H1 (cell line): ENCODE results near the gene MBOAT1. TPM values are rescaled to one million over a fixed set of nuclear protein-coding genes. Genes with fewer than 3 reads are reported as not detected.

Source experiments
- FOSL1 ChIP-seq: IDR thresholded peaks from 2 replicates; pipeline ENCODE4 v1.6.1; 2011; ENCODE audit warnings: mild to moderate bottlenecking, low read depth, low read length, moderate library complexity; ENCODE audit not compliant: insufficient read depth
- TAF1 ChIP-seq: IDR thresholded peaks from 2 replicates; pipeline ENCODE4 v1.6.1; 2011; ENCODE audit warnings: mild to moderate bottlenecking, low read depth, low read length
- polyA plus RNA-seq, 7 experiments: library from polyadenylated mRNA; depleted of rRNA in 3 of 7; stranded (reverse) in 5 of 7; unstranded in 2 of 7; fragments of >200 nt in 5 of 7; fragments of 200-250 nt in 2 of 7; gene quantifications; 1 replicate in 5 of 7; 2 replicates in 1 of 7; 4 replicates in 1 of 7; pipeline versions ENCODE4 v1.2.1 to v1.2.3, GENCODE V29; 2011 to 2013; ENCODE audit warnings: missing spikeins in 2 of 7, mixed read lengths in 2 of 7
- total RNA-seq: library from RNA; stranded (reverse); fragmentation: NEBNext Ultra II Directional; extraction: Animal tissue kit (Norgen Biotek cat#: 25700); gene quantifications from 2 replicates; pipeline ENCODE4 v1.2.1, GENCODE V29; 2021
- TF ChIP-seq, protein P1 (sequence below): IDR thresholded peaks from 2 replicates; pipeline ENCODE4 v1.6.1; 2012; ENCODE audit warnings: inconsistent platforms
- TF ChIP-seq, protein P2 (sequence below): IDR thresholded peaks from 2 replicates; pipeline ENCODE4 v1.6.1; 2012; ENCODE audit warnings: low read length, inconsistent platforms
- TF ChIP-seq, protein P3 (sequence below), 3 experiments: IDR thresholded peaks; 1 replicate in 2 of 3; 2 replicates in 1 of 3; pipeline versions ENCODE4 v1.5.1 to v1.6.1; 2011; ENCODE audit warnings: low read length in 3 of 3, mild to moderate bottlenecking in 3 of 3, inconsistent platforms in 2 of 3, low read depth in 1 of 3, moderate library complexity in 1 of 3; ENCODE audit not compliant: insufficient read depth in 1 of 3; ENCODE audit errors: control extremely low read depth in 1 of 3

The MBOAT1 gene
- total and polyA plus RNA-seq, 2 of the 8 experiments (the other 6 are each of a cell fraction or from before 2014, with no cell fraction given): 4.9 to 19.5 TPM

DNA sequence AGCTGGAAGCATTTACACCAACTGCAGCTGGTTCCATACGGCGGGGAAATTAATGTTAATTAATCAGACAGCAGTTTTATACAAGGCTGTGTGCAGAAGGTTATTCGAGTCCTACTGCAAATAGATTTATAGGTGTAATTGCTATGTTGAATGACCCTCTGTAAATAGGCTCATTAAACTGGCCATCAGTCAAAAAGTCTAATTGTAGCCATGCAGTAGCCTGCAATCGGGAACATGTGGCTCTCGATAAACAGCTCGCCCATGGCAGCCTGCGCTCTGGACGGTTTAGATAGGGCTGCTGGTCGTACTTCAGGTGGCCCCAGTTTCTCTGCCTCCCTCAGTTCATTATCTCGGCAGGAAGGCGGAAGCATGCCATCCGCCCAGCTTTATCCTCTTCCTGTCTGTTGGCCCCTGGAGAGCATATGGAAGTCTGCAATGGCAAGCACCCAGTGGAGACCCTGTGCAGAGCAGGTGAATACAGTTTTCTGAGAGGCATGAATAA is 143.2 kb downstream of the MBOAT1 start (continued):
- TF ChIP-seq, protein P1, sequence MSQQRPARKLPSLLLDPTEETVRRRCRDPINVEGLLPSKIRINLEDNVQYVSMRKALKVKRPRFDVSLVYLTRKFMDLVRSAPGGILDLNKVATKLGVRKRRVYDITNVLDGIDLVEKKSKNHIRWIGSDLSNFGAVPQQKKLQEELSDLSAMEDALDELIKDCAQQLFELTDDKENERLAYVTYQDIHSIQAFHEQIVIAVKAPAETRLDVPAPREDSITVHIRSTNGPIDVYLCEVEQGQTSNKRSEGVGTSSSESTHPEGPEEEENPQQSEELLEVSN: no peak
- TF ChIP-seq TAF1 (no peak), FOSL1 (no peak)
- TF ChIP-seq, protein P2, sequence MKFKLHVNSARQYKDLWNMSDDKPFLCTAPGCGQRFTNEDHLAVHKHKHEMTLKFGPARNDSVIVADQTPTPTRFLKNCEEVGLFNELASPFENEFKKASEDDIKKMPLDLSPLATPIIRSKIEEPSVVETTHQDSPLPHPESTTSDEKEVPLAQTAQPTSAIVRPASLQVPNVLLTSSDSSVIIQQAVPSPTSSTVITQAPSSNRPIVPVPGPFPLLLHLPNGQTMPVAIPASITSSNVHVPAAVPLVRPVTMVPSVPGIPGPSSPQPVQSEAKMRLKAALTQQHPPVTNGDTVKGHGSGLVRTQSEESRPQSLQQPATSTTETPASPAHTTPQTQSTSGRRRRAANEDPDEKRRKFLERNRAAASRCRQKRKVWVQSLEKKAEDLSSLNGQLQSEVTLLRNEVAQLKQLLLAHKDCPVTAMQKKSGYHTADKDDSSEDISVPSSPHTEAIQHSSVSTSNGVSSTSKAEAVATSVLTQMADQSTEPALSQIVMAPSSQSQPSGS: no peak
- TF ChIP-seq, protein P3, sequence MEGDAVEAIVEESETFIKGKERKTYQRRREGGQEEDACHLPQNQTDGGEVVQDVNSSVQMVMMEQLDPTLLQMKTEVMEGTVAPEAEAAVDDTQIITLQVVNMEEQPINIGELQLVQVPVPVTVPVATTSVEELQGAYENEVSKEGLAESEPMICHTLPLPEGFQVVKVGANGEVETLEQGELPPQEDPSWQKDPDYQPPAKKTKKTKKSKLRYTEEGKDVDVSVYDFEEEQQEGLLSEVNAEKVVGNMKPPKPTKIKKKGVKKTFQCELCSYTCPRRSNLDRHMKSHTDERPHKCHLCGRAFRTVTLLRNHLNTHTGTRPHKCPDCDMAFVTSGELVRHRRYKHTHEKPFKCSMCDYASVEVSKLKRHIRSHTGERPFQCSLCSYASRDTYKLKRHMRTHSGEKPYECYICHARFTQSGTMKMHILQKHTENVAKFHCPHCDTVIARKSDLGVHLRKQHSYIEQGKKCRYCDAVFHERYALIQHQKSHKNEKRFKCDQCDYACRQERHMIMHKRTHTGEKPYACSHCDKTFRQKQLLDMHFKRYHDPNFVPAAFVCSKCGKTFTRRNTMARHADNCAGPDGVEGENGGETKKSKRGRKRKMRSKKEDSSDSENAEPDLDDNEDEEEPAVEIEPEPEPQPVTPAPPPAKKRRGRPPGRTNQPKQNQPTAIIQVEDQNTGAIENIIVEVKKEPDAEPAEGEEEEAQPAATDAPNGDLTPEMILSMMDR (IDR thresholded peaks at IDR 0.05; ENCODE audit: control extremely low read depth in 1 of 3, insufficient read depth in 1 of 3, low read depth in 1 of 3, low read length in 3 of 3): no peak
